Activated naive CD4-positive, alpha-beta T cell (primary cell): Measurements from ENCODE around the gene SLC24A3.

Source experiments
- DNase-seq, 4 experiments: peaks; one replicate each; lab custom pipeline; 2025; lab: John Stamatoyannopoulos, UW

Gene SLC24A3

GRCh38 chr20:19599200-19599599 is 386.8 kb downstream of the SLC24A3 start:
- no peak for DNase-seq

GRCh38 chr20:19600042-19600441 is 387.6 kb downstream of the SLC24A3 start:
- DNase-seq, result no peak

GRCh38 chr20:19601126-19601810 is 388.8 kb downstream of the SLC24A3 start:
- DNase-seq, result no peak

DNA sequence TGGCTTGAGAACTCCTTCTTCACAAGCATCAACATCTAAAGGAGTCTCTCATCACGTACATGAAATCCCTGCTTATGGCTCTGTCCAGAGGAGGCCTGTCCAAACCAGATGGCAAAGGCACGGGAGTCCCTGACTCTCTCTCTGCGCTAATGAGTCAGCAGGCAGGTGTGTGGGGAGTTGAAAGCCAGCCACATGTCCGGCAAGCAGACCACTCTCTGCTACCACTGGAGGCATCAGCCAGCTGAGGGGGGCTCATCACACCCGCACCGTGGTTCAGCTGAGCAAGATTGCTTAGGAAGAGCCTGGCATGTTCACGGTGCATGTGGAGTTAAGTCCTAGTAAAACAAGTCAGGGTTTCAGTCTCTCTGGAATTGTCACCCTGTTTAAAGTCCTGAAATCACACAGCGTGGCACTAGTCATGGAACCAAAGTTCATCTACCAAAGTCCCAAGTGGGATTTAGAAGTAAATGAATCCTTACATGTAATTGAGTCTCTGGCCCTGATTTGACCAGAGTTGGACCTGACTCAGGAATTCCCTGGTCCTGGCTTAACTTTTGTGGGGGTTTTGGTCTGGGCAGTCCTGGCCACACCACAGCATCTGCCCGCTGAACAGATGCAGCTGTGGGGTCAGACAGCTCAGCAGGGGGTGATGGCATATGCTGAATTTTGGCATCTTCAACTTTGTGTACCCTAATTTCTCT is 390.4 kb downstream of the SLC24A3 start:
- DNase-seq, result no peak

DNA sequence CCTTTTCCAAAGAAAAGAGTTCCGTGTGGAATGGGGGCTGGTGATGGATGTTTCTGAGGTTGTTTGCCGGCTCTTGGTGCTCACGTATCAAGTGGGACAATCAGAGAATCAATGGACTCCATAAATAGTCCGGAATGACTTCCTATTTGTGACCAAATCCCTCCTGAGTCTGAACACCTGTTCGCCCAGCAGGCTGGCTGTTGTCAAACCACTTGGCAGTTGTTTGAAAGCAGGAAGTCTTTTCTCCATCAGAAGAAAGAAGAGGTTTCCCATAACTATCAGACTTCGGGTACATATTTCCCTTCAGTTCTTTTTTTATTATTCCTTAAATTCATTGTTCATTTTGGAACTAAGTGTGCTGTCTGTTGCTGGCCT is 390.9 kb downstream of the SLC24A3 start:
- no peak for DNase-seq

DNA sequence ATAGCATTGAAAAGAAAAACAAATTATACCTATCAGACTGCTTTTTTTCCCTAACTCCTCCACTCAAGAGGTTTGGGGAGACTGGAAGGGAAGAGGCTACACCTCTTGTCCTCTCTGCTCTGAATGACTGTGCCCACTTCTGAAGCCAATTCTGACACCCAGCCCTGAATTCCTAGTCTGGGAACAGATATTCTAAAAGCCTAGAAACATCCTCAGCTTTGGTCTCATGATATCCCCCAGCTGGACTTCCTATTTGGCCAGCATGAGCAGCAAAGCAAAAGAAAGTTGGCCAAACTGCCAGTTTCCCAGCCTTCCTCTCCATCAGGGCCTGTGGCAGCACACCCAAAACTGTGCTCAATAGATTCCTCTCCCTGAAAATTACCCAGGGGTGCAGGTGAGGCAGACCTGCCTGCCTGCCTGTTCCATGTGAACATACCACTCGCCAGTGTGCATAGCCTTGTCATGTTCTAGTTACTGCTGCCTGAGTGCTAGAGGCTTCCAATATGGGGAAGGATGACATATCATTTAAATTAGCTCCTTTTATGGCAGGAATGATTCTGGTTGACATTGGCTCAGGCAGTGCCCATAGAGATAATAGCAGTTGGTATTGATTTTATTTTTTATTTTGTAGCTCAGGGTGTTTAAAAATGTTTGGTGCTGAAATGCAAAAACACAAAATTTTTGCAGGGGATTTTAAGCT is 393.5 kb downstream of the SLC24A3 start:
- DNase-seq, result no peak

GRCh38 chr20:19609642-19610223 is 397.3 kb downstream of the SLC24A3 start:
- DNase-seq, result no peak

- DNase-seq, result no peak
Observed at GRCh38 chr20:19615629-19616028, 403.2 kb downstream of the SLC24A3 start.

DNA sequence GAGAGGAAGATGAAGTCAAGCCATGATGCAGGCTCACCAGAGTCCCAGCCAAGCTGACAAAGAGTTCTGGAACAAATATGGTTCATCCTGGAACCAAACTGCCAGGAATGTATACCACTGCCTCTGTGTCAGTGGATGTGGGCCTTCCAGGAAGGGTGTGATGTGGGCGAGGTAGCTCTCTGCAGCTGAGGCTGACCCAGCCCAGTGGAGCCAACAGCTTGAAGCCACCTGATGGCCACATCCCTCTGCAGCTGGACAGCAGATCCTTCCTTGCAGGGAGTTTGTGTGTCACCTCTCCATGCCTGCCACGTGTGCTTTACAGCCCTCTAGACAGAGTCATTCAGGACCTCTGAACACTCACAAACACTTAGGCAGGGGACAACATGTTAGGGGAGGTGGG is 403.6 kb downstream of the SLC24A3 start:
- DNase-seq, result no peak

- no peak for DNase-seq
Observed at GRCh38 chr20:19616620-19617019, 404.2 kb downstream of the SLC24A3 start.

GRCh38 chr20:19617256-19617655 is 404.8 kb downstream of the SLC24A3 start:
- DNase-seq, result no peak

GRCh38 chr20:19618711-19619110 is 406.3 kb downstream of the SLC24A3 start:
- DNase-seq, result no peak

- DNase-seq, result no peak
Observed at GRCh38 chr20:19619904-19620430, 407.5 kb downstream of the SLC24A3 start.

DNA sequence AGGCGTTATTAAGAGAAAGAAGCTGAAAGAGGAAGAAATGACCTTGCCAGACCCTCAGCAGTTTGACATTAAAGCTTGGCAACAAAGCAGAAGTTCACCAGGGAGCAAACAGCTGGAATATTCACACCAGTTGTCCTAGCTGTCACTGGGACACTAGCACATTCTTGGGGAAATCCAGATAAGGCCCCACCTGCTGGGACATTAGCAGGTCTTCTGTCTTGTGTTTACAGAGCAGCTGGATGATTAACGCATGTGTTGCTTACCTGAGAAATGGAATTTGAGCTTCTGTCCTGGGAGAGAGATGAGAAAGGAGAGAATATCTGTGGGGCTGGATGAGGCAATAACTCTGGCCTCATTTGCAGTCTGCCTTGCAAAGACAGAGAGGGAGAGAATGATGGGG is 408.0 kb downstream of the SLC24A3 start:
- DNase-seq, result no peak

DNA sequence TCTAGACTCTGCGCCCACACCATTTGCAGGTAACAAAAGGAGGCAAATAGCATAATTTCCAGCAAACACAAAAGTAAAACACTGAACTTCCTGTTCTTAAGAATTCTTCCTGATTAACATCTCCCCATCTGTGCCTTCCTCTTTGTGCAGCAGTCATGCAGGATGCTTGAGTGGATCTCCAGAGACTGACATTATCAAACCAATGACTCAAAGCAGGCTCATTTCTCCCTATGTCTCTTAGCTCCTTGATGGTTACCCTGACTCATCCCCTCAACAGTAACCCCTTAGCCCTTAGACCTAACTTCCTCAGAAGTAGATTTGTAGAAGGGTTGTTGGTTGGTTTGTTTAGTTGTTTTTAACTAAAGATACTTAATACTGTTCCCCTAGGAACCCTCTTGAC is 408.6 kb downstream of the SLC24A3 start:
- no peak for DNase-seq

GRCh38 chr20:19624221-19624965 is 412.0 kb downstream of the SLC24A3 start:
- no peak for DNase-seq

DNA sequence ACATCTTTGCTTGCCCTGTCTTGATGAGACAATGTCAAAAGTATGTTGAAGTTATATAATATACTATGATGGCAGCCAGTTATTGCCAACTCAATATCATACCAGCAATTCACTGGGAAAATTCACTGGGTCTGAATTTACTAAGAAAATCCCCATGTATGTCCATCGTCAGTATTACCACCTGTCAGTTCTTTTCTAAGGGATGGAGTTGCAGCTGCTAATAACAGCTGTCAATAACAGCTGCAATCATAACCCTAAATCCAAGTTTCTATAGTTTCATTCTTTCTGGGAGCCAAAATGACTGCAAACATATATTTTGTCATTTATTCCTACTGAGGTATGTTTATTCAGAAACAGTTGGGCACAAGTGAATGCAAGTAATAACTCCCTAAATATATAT is 413.0 kb downstream of the SLC24A3 start:
- DNase-seq, result no peak

GRCh38 chr20:19626896-19627295 is 414.5 kb downstream of the SLC24A3 start:
- DNase-seq, result no peak

GRCh38 chr20:19628570-19629134 is 416.2 kb downstream of the SLC24A3 start:
- DNase-seq, result no peak

GRCh38 chr20:19631410-19631809 is 419.0 kb downstream of the SLC24A3 start:
- DNase-seq, result no peak

- DNase-seq, result no peak
Observed at GRCh38 chr20:19633985-19634384, 421.5 kb downstream of the SLC24A3 start.
